HEK293 (cell line): ENCODE measurements around the gene ADO.

Experiments used
- CTCF ChIA-PET: fragments of 350-600 bp; formaldehyde crosslinking; extraction: SDS; loops from one replicate; lab custom pipeline; 2021; ENCODE audit warnings: antibody characterized with exemption; lab: Yijun Ruan, JAX
- POLR2A ChIA-PET: fragments of 300-600 bp; formaldehyde crosslinking; extraction: SDS; loops from one replicate; lab custom pipeline; 2020; ENCODE audit warnings: antibody characterized with exemption, inconsistent platforms; lab: Yijun Ruan, JAX
- H3K27ac ChIP-seq: fragments of 200-500 bp; sonication (Bioruptor generic); 2 replicates; pipeline ENCODE4 v1.5.1; 2014; ENCODE audit warnings: low read depth, low read length, control low read depth, inconsistent platforms; ENCODE audit errors: extremely low read depth
- H3K36me3 ChIP-seq, 2 experiments: fragments of 200-500 bp in 1 of 2; sonication (Bioruptor generic) in 1 of 2; 1 replicate in 1 of 2; 2 replicates in 1 of 2; pipeline ENCODE4 v1.5.1; 2014 to 2017; ENCODE audit warnings: inconsistent platforms in 2 of 2, low read length in 2 of 2; ENCODE audit not compliant: control insufficient read depth in 2 of 2, insufficient read depth in 1 of 2
- H3K4me1 ChIP-seq: fragments of 200-500 bp; sonication (Bioruptor generic); 2 replicates; pipeline ENCODE4 v1.5.1; 2014; ENCODE audit warnings: mild to moderate bottlenecking, low read length, inconsistent platforms; ENCODE audit not compliant: control insufficient read depth, insufficient read depth
- H3K4me3 ChIP-seq: 2 replicates; pipeline ENCODE4 v1.5.1; 2011; ENCODE audit warnings: low read depth, mild to moderate bottlenecking, control low read depth, low read length, moderate library complexity
- H3K9me3 ChIP-seq: fragments of 200-500 bp; sonication (Bioruptor generic); 2 replicates; pipeline ENCODE4 v1.5.1; 2014; ENCODE audit warnings: low read depth, low read length, inconsistent platforms; ENCODE audit not compliant: control insufficient read depth, insufficient read depth
- EGR2 ChIP-seq: fragments of 450-650 bp; formaldehyde crosslinking; IDR thresholded peaks from 2 replicates; pipeline ENCODE4 v1.5.1; 2016; ENCODE audit warnings: low read depth, missing biosample characterization, missing genetic modification characterization
- FEZF1 ChIP-seq: fragments of 450-650 bp; formaldehyde crosslinking; IDR thresholded peaks from 2 replicates; pipeline ENCODE4 v1.5.1; 2016; ENCODE audit warnings: missing biosample characterization, missing genetic modification characterization
- HOXD13 ChIP-seq: sonication (generic); formaldehyde crosslinking; IDR thresholded peaks from 2 replicates; pipeline ENCODE4 v1.8.0; 2022; ENCODE audit warnings: missing genetic modification reagents, borderline replicate concordance
- KLF17 ChIP-seq: fragments of 450-650 bp; formaldehyde crosslinking; IDR thresholded peaks from 2 replicates; pipeline ENCODE4 v1.5.1; 2016; ENCODE audit warnings: missing biosample characterization, missing genetic modification characterization
- KLF8 ChIP-seq: fragments of 450-650 bp; formaldehyde crosslinking; IDR thresholded peaks from 2 replicates; pipeline ENCODE4 v1.5.1; 2016; ENCODE audit warnings: missing biosample characterization, missing genetic modification characterization
- MYNN ChIP-seq: fragments of 450-650 bp; formaldehyde crosslinking; IDR thresholded peaks from 2 replicates; pipeline ENCODE4 v1.5.1; 2016; ENCODE audit warnings: missing biosample characterization, missing genetic modification characterization, borderline replicate concordance
- PRDM6 ChIP-seq: fragments of 450-650 bp; formaldehyde crosslinking; IDR thresholded peaks from 2 replicates; pipeline ENCODE4 v1.5.1; 2017; ENCODE audit warnings: missing biosample characterization, missing genetic modification characterization
- REPIN1 ChIP-seq: fragments of 450-650 bp; formaldehyde crosslinking; IDR thresholded peaks from 2 replicates; pipeline ENCODE4 v1.5.1; 2017; ENCODE audit warnings: missing biosample characterization, missing genetic modification characterization, low read depth
- ZBTB48 ChIP-seq: fragments of 450-650 bp; formaldehyde crosslinking; IDR thresholded peaks from 2 replicates; pipeline ENCODE4 v1.5.1; 2016; ENCODE audit warnings: missing biosample characterization, missing genetic modification characterization
- ZBTB49 ChIP-seq: fragments of 450-650 bp; formaldehyde crosslinking; IDR thresholded peaks from 2 replicates; pipeline ENCODE4 v1.5.1; 2016; ENCODE audit warnings: missing biosample characterization, missing genetic modification characterization, low read depth
- ZFP3 ChIP-seq: fragments of 450-650 bp; formaldehyde crosslinking; IDR thresholded peaks from 2 replicates; pipeline ENCODE4 v1.5.1; 2016; ENCODE audit warnings: low read depth, missing biosample characterization, missing genetic modification characterization
- ZNF112 ChIP-seq: fragments of 450-650 bp; formaldehyde crosslinking; IDR thresholded peaks from 2 replicates; pipeline ENCODE4 v1.5.0; 2017; ENCODE audit warnings: missing biosample characterization, missing genetic modification characterization
- ZNF148 ChIP-seq: fragments of 450-650 bp; formaldehyde crosslinking; IDR thresholded peaks from 2 replicates; pipeline ENCODE4 v1.5.0; 2017; ENCODE audit warnings: missing biosample characterization, missing genetic modification characterization, borderline replicate concordance
- ZNF155 ChIP-seq: fragments of 450-650 bp; formaldehyde crosslinking; IDR thresholded peaks from 2 replicates; pipeline ENCODE4 v1.5.1; 2016; ENCODE audit warnings: missing biosample characterization, missing genetic modification characterization
- ZNF184 ChIP-seq: fragments of 450-650 bp; IDR thresholded peaks from 2 replicates; pipeline ENCODE4 v1.5.1; 2018; ENCODE audit warnings: missing biosample characterization, mild to moderate bottlenecking, missing genetic modification characterization
- ZNF350 ChIP-seq: fragments of 450-650 bp; formaldehyde crosslinking; IDR thresholded peaks from 2 replicates; pipeline ENCODE4 v1.5.0; 2017; ENCODE audit warnings: missing biosample characterization, mild to moderate bottlenecking, missing genetic modification characterization
- ZNF391 ChIP-seq: fragments of 450-650 bp; formaldehyde crosslinking; IDR thresholded peaks from 2 replicates; pipeline ENCODE4 v1.5.1; 2016; ENCODE audit warnings: low read depth, missing biosample characterization, missing genetic modification characterization, borderline replicate concordance
- ZNF404 ChIP-seq: fragments of 450-650 bp; formaldehyde crosslinking; IDR thresholded peaks from 2 replicates; pipeline ENCODE4 v1.5.1; 2017; ENCODE audit warnings: missing biosample characterization, missing genetic modification characterization
- ZNF510 ChIP-seq: fragments of 450-650 bp; formaldehyde crosslinking; IDR thresholded peaks from 2 replicates; pipeline ENCODE4 v1.5.1; 2018; ENCODE audit warnings: mild to moderate bottlenecking, missing genetic modification characterization, missing biosample characterization; ENCODE audit not compliant: insufficient replicate concordance
- ZNF548 ChIP-seq: fragments of 450-650 bp; formaldehyde crosslinking; IDR thresholded peaks from 2 replicates; pipeline ENCODE4 v1.5.1; 2016; ENCODE audit warnings: missing biosample characterization, missing genetic modification characterization
- ZNF785 ChIP-seq: fragments of 450-650 bp; formaldehyde crosslinking; IDR thresholded peaks from 2 replicates; pipeline ENCODE4 v1.5.1; 2016; ENCODE audit warnings: missing biosample characterization, missing genetic modification characterization
- ZNF792 ChIP-seq: fragments of 450-650 bp; formaldehyde crosslinking; IDR thresholded peaks from 2 replicates; pipeline ENCODE4 v1.5.1; 2016; ENCODE audit warnings: missing biosample characterization, missing genetic modification characterization
- ZNF830 ChIP-seq: fragments of 450-650 bp; IDR thresholded peaks from 2 replicates; pipeline ENCODE4 v1.5.0; 2018; ENCODE audit warnings: missing biosample characterization, missing genetic modification characterization, low read depth, mild to moderate bottlenecking, moderate library complexity
- ZNF843 ChIP-seq: fragments of 450-650 bp; formaldehyde crosslinking; IDR thresholded peaks from 2 replicates; pipeline ENCODE4 v1.5.1; 2016; ENCODE audit warnings: missing biosample characterization, missing genetic modification characterization
- ZSCAN18 ChIP-seq: fragments of 450-650 bp; formaldehyde crosslinking; IDR thresholded peaks from 2 replicates; pipeline ENCODE4 v1.5.1; 2016; ENCODE audit warnings: missing biosample characterization, missing genetic modification characterization

The ADO gene

GRCh38 chr10:62826273-62826672 is 21.8 kb downstream of the ADO start (continued):
- TF ChIP-seq ZNF404 (tag by site-specific recombination) (no peak), ZNF350 (no peak)
- TF ChIP-seq, all 188 proteins: peak for 0

- Histone ChIP-seq H3K36me3 (no peaks in the 10 kb centered on the region), H3K9me3 (no peaks in the 10 kb centered on the region), H3K4me1 (no peaks in the 10 kb centered on the region), H3K4me3 (no peak overlapping the region), H3K27ac (no peak overlapping the region)
- TF ChIP-seq ZNF112 (tag by site-specific recombination) (no peak), ZNF792 (no peak), PRDM6 (tag by site-specific recombination) (no peak), ZNF785 (tag by site-specific recombination) (no peak), REPIN1 (tag by site-specific recombination) (no peak), ZNF510 (no peak), ZBTB49 (no peak), ZNF548 (tag by site-specific recombination) (no peak), HOXD13 (CRISPR knock-in tag) (no peak), FEZF1 (tag by site-specific recombination) (no peak), KLF17 (tag by site-specific recombination) (no peak), ZBTB48 (tag by site-specific recombination) (no peak), ZNF148 (tag by site-specific recombination) (no peak)
- ChIA-PET CTCF (interaction anchor here (1.8 kb wide), 1 partner anchor 12 kb away, joined by 6 read pairs; no protein-coding TSS in a partner anchor), POLR2A (no interaction called here)
These were observed 25.1 kb downstream of the ADO start for GRCh38 chr10:62829622-62830021.

- POLR2A ChIA-PET, result interaction anchor here (1.5 kb wide), 1 partner anchor 26 kb away, joined by 3 read pairs; the partner anchor contains the start of gene ADO
- Histone ChIP-seq H3K4me3 (no peak overlapping the region), H3K36me3 (no peaks in the 10 kb centered on the region), H3K4me1 (no peaks in the 10 kb centered on the region), H3K27ac (no peak overlapping the region), H3K9me3 (no peaks in the 10 kb centered on the region)
- CTCF ChIA-PET, result interaction anchor here (0.6 kb wide), 1 partner anchor 21 kb away, joined by 4 read pairs; no protein-coding TSS in a partner anchor
- TF ChIP-seq MYNN (tag by site-specific recombination) (no peak), ZSCAN18 (tag by site-specific recombination) (no peak), ZNF792 (no peak), ZNF184 (tag by site-specific recombination) (no peak), KLF8 (no peak), ZNF391 (tag by site-specific recombination) (no peak), ZNF155 (no peak), ZFP3 (tag by site-specific recombination) (no peak), ZNF830 (tag by site-specific recombination) (no peak), ZNF843 (tag by site-specific recombination) (no peak), EGR2 (tag by site-specific recombination) (no peak)
These were observed 26.2 kb downstream of the ADO start for GRCh38 chr10:62830679-62831078.
